ENCODE results near the gene UBE2QL1. TPM values are rescaled to one million over a fixed set of nuclear protein-coding genes. Genes with fewer than 3 reads are reported as not detected.

UBE2QL1 gene
- total RNA-seq, 1 donor from 2014 or later, result 22.1 TPM

- intact Hi-C loops (cut with micrococcal nuclease), result no loop called here
- no peak for DNase-seq
- ATAC-seq, result no peak
These were observed 24.5 kb upstream of the UBE2QL1 start for GRCh38 chr5:6424110-6424659.

- intact Hi-C loops (cut with micrococcal nuclease), result no loop called here
- no peak for ATAC-seq
These were observed 24.0 kb upstream of the UBE2QL1 start for GRCh38 chr5:6424700-6425099.

GRCh38 chr5:6427694-6428093 is 21.0 kb upstream of the UBE2QL1 start:
- DNase-seq (no peak), ATAC-seq (no peak)
- intact Hi-C loops (cut with micrococcal nuclease), result no loop called here

More at GRCh38 chr5:6424700-6425099, 24.0 kb upstream of the UBE2QL1 start:
- DNase-seq, result no peak

- DNase-seq, result peak; percentile 83
- peak; percentile 95 for ATAC-seq
- intact Hi-C loops (cut with micrococcal nuclease), result no loop called here
These were observed 18.1 kb upstream of the UBE2QL1 start for GRCh38 chr5:6430418-6431028.

GRCh38 chr5:6431214-6432195 is 17.2 kb upstream of the UBE2QL1 start:
- no peak for DNase-seq
- peak; percentile 83 for ATAC-seq
- intact Hi-C loops (cut with micrococcal nuclease), result no loop called here

- no peak for DNase-seq
- intact Hi-C loops (cut with micrococcal nuclease), result no loop called here
These were observed 16.5 kb upstream of the UBE2QL1 start for GRCh38 chr5:6432206-6432605.

GRCh38 chr5:6434731-6435130 is 13.9 kb upstream of the UBE2QL1 start:
- no peak for ATAC-seq
- intact Hi-C loops (cut with micrococcal nuclease), result no loop called here

More at GRCh38 chr5:6432206-6432605, 16.5 kb upstream of the UBE2QL1 start:
- ATAC-seq, result peak; percentile 2

GRCh38 chr5:6435356-6435755 is 13.3 kb upstream of the UBE2QL1 start:
- no peak for ATAC-seq
- DNase-seq, result peak; percentile 51
- intact Hi-C loops (cut with micrococcal nuclease), result no loop called here

More at GRCh38 chr5:6434731-6435130, 13.9 kb upstream of the UBE2QL1 start:
- DNase-seq, result no peak

GRCh38 chr5:6436715-6437331 is 11.8 kb upstream of the UBE2QL1 start:
- intact Hi-C loops (cut with micrococcal nuclease), result no loop called here
- DNase-seq, result no peak
- ATAC-seq, result no peak

- DNase-seq (no peak), ATAC-seq (peak; percentile 43)
- intact Hi-C loops (cut with micrococcal nuclease), result no loop called here
These were observed 8.8 kb upstream of the UBE2QL1 start for GRCh38 chr5:6439588-6440550.

GRCh38 chr5:6442333-6442732 is 6.3 kb upstream of the UBE2QL1 start:
- ATAC-seq (no peak), DNase-seq (no peak)
- intact Hi-C loops (cut with micrococcal nuclease), result no loop called here

GRCh38 chr5:6443326-6443725 is 5.3 kb upstream of the UBE2QL1 start:
- intact Hi-C loops (cut with micrococcal nuclease), result no loop called here
- no peak for DNase-seq
- ATAC-seq, result no peak

- DNase-seq, result no peak
- ATAC-seq, result no peak
- intact Hi-C loops (cut with micrococcal nuclease), result no loop called here
These were observed 2.6 kb upstream of the UBE2QL1 start for GRCh38 chr5:6446042-6446441.

- DNase-seq (no peak), ATAC-seq (no peak)
- intact Hi-C loops (cut with micrococcal nuclease), result no loop called here
These were observed 1.9 kb upstream of the UBE2QL1 start for GRCh38 chr5:6446626-6447309.

GRCh38 chr5:6447384-6448140 is 1.1 kb upstream of the UBE2QL1 start:
- DNase-seq (no peak), ATAC-seq (no peak)
- intact Hi-C loops (cut with micrococcal nuclease), result no loop called here

GRCh38 chr5:6448141-6448491 is 543 bp upstream of the UBE2QL1 start:
- intact Hi-C loops (cut with micrococcal nuclease), result no loop called here
- ATAC-seq (no peak), DNase-seq (no peak)

GRCh38 chr5:6449465-6450158 is 953 bp downstream of the UBE2QL1 start:
- DNase-seq, result no peak
- intact Hi-C loops (cut with micrococcal nuclease), result no loop called here
- peak; percentile 7 for ATAC-seq

All from left ventricle myocardium superior (tissue), 1 donor.